Choroid plexus epithelial cell (primary cell): ENCODE measurements around the gene FBLN2.

Experiments
- DNase-seq: peaks from one replicate; pipeline ENCODE4 v3.0.0-alpha.2; 2010; ENCODE audit warnings: low read depth
- H3K4me3 ChIP-seq: 2 replicates; pipeline ENCODE4 v1.5.1; 2011; ENCODE audit warnings: low read depth, mild to moderate bottlenecking, control low read depth, low read length, moderate library complexity
- CTCF ChIP-seq: conservative IDR thresholded peaks from 2 replicates; pipeline ENCODE4 v1.5.1; 2011; ENCODE audit warnings: low read depth, mild to moderate bottlenecking, control low read depth, inconsistent platforms, low read length, moderate library complexity

Gene FBLN2

GRCh38 chr3:13584901-13585300 lies 36.0 kb downstream of the FBLN2 start:
- TF ChIP-seq CTCF, result no peak
- no peak overlapping the region for H3K4me3 ChIP-seq
- DNase-seq, result no peak

DNA sequence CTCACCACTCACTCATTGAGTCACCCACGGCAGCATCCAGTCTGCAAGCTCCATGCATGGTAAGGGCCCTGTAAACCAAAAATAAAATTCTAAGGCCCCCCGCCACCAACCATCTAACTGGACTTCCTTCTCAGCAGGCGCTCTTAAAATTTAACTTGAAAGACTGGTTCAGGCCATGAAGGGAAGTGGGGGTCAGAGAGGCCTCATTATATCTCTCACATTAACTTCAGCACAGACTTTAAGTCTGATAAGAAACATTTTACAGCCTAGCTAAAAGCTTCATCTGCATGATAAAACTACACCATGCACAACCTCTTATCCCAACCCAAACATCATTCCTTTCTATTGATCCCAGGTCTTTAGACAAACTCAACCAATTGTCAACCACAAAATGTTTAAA lies 38.5 kb downstream of the FBLN2 start:
- DNase-seq, result no peak
- no peak for TF ChIP-seq CTCF
- no peak overlapping the region for H3K4me3 ChIP-seq

DNA sequence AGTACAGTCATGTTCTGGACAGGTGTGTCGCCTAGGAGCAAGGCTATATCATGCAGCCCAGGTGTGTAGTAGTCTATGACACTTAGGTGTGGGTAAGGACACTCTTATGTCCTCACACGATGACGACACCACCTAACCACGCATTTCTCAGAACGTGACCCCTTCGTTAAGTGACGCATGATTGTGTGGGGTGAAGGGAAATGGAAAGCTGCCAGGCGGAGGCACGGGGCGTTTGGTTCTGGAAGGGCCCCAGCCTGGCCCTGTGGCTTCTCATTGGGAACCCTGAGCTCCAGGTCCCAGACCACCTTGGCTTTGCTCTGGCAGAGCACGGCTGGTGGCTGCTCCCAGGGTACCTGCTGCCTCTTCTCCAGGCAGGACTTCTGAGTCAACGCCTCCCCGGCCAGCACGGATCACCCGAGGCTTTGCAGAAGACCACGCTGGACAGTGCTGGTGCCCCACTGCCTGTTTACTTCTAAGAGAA lies 39.3 kb downstream of the FBLN2 start:
- H3K4me3 ChIP-seq, result no peak overlapping the region
- DNase-seq, result no peak
- no peak for TF ChIP-seq CTCF

GRCh38 chr3:13588993-13589392 lies 40.1 kb downstream of the FBLN2 start:
- peak; percentile 48 for DNase-seq
- H3K4me3 ChIP-seq, result no peak overlapping the region
- no peak for TF ChIP-seq CTCF

DNA sequence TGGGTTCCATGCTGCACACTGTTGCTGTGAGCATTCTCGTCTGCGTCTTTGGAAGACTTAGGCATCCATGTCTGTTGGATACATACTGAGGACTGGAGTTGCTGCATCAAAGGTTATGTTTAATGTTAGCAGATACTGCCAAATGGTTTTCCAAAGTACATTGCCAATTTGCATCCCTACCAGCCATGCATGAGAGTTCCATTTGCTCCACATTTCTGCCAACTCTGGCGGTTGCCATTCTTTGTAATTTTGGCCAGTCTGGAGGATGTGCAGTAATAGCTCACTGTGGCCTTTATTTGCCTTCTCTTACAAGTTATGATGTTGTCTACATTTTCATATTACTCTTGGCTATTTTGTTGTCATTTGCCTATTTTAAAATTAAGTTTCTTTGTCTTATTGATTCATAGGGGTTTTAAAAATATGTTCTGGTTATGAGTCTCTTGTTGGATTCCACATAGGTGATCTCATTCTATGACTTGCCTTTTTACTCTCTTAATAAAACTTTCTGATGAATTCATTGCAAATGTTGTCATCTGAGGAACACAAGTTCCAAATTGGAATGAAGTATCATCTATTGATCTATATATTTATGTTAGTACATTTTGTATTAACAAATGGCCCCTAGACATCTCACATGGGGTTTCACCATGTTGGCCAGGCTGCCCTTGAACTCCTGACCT lies 42.1 kb downstream of the FBLN2 start:
- H3K4me3 ChIP-seq, result no peak overlapping the region
- TF ChIP-seq CTCF, result no peak
- no peak for DNase-seq

GRCh38 chr3:13593615-13594014 lies 44.7 kb downstream of the FBLN2 start:
- no peak overlapping the region for H3K4me3 ChIP-seq
- no peak for TF ChIP-seq CTCF
- DNase-seq, result no peak

GRCh38 chr3:13594146-13594545 lies 45.2 kb downstream of the FBLN2 start:
- H3K4me3 ChIP-seq, result no peak overlapping the region
- TF ChIP-seq CTCF, result no peak
- DNase-seq, result no peak
